ENCODE results near the gene LRRTM1.

LRRTM1 gene

DNA sequence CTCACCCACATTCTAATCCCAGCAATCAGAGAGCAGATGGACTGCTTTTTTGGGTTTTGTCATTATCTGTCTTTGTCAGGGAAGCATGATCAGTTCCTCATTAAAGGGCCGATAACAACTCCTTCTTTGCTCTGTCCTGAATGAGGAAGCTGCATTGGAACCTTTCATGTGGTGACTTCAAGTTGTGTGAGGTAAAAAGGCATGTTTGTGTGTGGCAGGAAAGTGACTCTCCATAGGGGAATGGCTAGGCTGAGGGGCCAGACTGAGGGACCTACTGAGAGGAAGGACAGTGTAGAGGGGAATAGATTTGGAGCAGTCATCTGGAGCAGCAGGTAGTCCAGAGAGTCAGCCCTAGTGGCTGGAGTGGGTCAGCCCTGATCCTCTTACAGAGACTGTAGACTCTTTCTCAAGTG, 23.6 kb upstream of the LRRTM1 start:
- TF ChIP-seq, protein P1, sequence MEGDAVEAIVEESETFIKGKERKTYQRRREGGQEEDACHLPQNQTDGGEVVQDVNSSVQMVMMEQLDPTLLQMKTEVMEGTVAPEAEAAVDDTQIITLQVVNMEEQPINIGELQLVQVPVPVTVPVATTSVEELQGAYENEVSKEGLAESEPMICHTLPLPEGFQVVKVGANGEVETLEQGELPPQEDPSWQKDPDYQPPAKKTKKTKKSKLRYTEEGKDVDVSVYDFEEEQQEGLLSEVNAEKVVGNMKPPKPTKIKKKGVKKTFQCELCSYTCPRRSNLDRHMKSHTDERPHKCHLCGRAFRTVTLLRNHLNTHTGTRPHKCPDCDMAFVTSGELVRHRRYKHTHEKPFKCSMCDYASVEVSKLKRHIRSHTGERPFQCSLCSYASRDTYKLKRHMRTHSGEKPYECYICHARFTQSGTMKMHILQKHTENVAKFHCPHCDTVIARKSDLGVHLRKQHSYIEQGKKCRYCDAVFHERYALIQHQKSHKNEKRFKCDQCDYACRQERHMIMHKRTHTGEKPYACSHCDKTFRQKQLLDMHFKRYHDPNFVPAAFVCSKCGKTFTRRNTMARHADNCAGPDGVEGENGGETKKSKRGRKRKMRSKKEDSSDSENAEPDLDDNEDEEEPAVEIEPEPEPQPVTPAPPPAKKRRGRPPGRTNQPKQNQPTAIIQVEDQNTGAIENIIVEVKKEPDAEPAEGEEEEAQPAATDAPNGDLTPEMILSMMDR (IDR thresholded peaks at IDR 0.05; ENCODE audit: low read depth, low read length), result no peak
- TF ChIP-seq MYC (IDR thresholded peaks at IDR 0.05; ENCODE audit: low read depth, low read length) (no peak), POLR2A (IDR thresholded peaks at IDR 0.05; ENCODE audit: extremely low read depth, insufficient read length) (no peak)
- TF ChIP-seq, protein P2, sequence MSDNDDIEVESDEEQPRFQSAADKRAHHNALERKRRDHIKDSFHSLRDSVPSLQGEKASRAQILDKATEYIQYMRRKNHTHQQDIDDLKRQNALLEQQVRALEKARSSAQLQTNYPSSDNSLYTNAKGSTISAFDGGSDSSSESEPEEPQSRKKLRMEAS (IDR thresholded peaks at IDR 0.05; ENCODE audit: low read depth, low read length), result no peak
- DNase-seq (ENCODE audit: low read depth), result no peak
- H3K4me3 ChIP-seq (ENCODE audit: low read depth, low read length), result no peak overlapping the region

DNA sequence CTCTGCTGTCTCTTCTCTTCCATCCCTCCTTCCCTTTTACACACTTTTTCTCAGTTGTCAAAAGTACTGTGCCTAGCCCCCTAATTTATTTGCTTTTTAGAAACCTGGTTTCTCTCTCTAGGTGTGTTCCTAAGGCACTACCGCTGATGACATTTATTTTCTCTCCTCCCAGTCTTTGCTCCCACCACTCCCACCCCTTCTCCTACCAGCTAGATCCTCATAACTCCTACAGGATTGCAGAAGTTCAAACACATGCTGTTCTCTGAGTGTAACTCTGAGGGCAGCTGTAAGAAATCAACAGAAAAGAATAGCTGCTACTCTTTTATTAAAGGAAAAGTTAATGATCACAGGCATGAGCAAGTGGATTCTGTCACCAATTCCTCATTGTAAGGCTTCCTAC, 22.3 kb upstream of the LRRTM1 start:
- no peak overlapping the region for H3K4me3 ChIP-seq (ENCODE audit: low read depth, low read length)
- no peak for DNase-seq (ENCODE audit: low read depth)
- TF ChIP-seq, protein P2 (IDR thresholded peaks at IDR 0.05; ENCODE audit: low read depth, low read length), result no peak
- TF ChIP-seq, protein P1 (IDR thresholded peaks at IDR 0.05; ENCODE audit: low read depth, low read length), result no peak
- no peak for TF ChIP-seq MYC (IDR thresholded peaks at IDR 0.05; ENCODE audit: low read depth, low read length)
- TF ChIP-seq POLR2A (IDR thresholded peaks at IDR 0.05; ENCODE audit: extremely low read depth, insufficient read length), result no peak

DNA sequence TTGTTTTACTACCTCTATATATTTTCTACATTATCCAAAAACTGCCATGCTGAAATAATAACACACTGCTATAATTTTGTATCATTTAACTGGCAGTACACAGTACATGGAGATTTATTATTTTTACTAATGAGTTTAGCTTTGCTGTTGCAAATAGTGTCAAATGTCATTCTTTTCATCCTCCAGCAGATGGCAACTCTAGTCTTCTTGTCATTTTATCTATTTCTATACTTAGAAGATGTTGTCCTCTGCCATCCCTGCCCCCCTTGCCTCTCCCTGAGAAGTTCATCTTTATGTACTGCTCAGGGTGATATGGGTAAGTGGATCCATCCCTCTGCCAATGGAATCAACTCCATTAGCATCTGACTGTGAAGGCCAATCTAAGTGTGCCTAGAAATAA, 21.7 kb upstream of the LRRTM1 start:
- H3K4me3 ChIP-seq (ENCODE audit: low read depth, low read length), result no peak overlapping the region
- TF ChIP-seq, protein P2 (IDR thresholded peaks at IDR 0.05; ENCODE audit: low read depth, low read length), result no peak
- peak; percentile 34 for DNase-seq (ENCODE audit: low read depth)

DNA sequence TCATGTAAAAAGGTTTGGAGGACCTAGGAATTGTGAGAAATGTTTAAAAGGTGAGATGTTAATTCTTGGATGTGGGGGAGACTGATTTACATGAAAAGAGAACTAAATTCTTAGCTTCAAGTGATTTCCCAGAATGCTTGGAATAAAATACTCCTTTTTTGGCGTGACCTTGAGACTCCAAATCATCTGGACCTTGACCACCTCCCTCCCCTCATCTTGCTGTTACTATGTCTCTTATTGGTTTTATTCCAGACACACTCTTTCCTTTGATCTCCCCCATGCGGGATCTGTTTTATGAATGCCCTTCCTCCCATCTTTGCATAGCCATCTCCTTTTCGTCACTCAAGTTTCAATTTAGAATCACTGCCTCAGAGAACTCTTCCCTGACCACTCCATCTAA, 20.0 kb upstream of the LRRTM1 start:
- TF ChIP-seq, protein P2 (IDR thresholded peaks at IDR 0.05; ENCODE audit: low read depth, low read length), result no peak
- TF ChIP-seq MYC (IDR thresholded peaks at IDR 0.05; ENCODE audit: low read depth, low read length), result no peak
- no peak for TF ChIP-seq POLR2A (IDR thresholded peaks at IDR 0.05; ENCODE audit: extremely low read depth, insufficient read length)
- TF ChIP-seq, protein P1 (IDR thresholded peaks at IDR 0.05; ENCODE audit: low read depth, low read length), result no peak
- no peak overlapping the region for H3K4me3 ChIP-seq (ENCODE audit: low read depth, low read length)
- DNase-seq (ENCODE audit: low read depth), result no peak

DNA sequence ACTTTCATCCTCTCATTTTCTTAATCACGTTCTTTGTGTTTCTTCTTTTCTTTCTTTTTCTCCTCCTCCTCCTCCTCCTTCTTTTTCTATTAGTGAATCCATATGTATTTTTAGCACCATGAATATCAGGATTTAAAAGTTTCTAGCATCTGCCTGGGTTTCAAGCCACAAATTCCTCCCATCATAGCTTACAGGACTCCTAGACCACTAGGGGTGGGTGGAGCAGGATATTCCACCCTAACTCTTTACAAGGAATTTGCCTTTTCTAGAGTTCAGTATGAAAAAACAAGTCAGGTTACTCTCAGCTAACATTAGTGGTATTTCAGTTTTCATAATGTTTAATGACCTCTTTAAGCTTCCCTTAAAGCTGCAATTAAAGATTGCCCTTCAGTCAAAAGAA, 19.1 kb upstream of the LRRTM1 start:
- no peak for DNase-seq (ENCODE audit: low read depth)

DNA sequence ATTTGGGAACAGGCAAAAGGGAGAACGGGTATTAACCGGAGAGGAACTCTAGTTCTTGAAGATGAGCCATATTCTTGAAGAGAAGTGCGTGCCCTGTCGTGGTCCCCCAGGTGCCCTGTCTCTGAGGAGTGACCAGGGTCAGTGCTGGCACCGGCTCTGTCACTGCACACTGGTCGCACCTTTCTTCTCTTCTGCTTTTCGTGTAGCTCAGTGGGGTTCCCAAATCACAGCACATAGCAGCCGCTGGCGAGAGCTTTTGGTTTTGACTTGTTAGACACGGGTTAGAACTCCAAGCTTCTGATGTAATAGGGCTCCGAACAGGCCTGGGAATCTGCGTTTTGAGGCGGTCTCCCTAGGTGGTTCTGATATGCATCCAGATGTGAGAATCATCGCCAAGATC, 18.4 kb upstream of the LRRTM1 start:
- H3K4me3 ChIP-seq (ENCODE audit: low read depth, low read length), result no peak overlapping the region

More for the DNA sequence above, 19.1 kb upstream of the LRRTM1 start:
- H3K4me3 ChIP-seq (ENCODE audit: low read depth, low read length), result no peak overlapping the region
- TF ChIP-seq, protein P2 (IDR thresholded peaks at IDR 0.05; ENCODE audit: low read depth, low read length), result no peak
- TF ChIP-seq POLR2A (IDR thresholded peaks at IDR 0.05; ENCODE audit: extremely low read depth, insufficient read length), result no peak
- TF ChIP-seq, protein P1 (IDR thresholded peaks at IDR 0.05; ENCODE audit: low read depth, low read length), result no peak
- TF ChIP-seq MYC (IDR thresholded peaks at IDR 0.05; ENCODE audit: low read depth, low read length), result no peak

More for the DNA sequence above, 18.4 kb upstream of the LRRTM1 start:
- TF ChIP-seq POLR2A (IDR thresholded peaks at IDR 0.05; ENCODE audit: extremely low read depth, insufficient read length), result no peak
- TF ChIP-seq, protein P1 (IDR thresholded peaks at IDR 0.05; ENCODE audit: low read depth, low read length), result no peak
- TF ChIP-seq, protein P2 (IDR thresholded peaks at IDR 0.05; ENCODE audit: low read depth, low read length), result no peak
- TF ChIP-seq MYC (IDR thresholded peaks at IDR 0.05; ENCODE audit: low read depth, low read length), result no peak
- no peak for DNase-seq (ENCODE audit: low read depth)
